HG02571 (cell line): ENCODE measurements around the gene DNAJC24.

Experiments used
- ATAC-seq: cut with Tn5 transposase; IDR thresholded peaks from one replicate; pipeline ENCODE4 v1.9.1; 2021; ENCODE audit warnings: mild to moderate bottlenecking, moderate library complexity; ENCODE audit not compliant: unreplicated experiment

Gene DNAJC24

GRCh38 chr11:31414338-31414737 lies 44.7 kb downstream of the DNAJC24 start:
- no peak for ATAC-seq

GRCh38 chr11:31415435-31415834 lies 45.8 kb downstream of the DNAJC24 start:
- ATAC-seq = no peak

- no peak for ATAC-seq
Observed at GRCh38 chr11:31417357-31417756, 47.7 kb downstream of the DNAJC24 start.

- no peak for ATAC-seq
Observed at GRCh38 chr11:31417816-31418215, 48.2 kb downstream of the DNAJC24 start.

- no peak for ATAC-seq
Observed at GRCh38 chr11:31419138-31419537, 49.5 kb downstream of the DNAJC24 start.

GRCh38 chr11:31419669-31420068 lies 50.0 kb downstream of the DNAJC24 start:
- ATAC-seq = no peak

GRCh38 chr11:31421820-31422219 lies 52.2 kb downstream of the DNAJC24 start:
- ATAC-seq = no peak

- ATAC-seq = no peak
Observed at GRCh38 chr11:31422703-31423102, 53.0 kb downstream of the DNAJC24 start.

GRCh38 chr11:31424652-31425051 lies 55.0 kb downstream of the DNAJC24 start:
- ATAC-seq = no peak

- no peak for ATAC-seq
Observed at GRCh38 chr11:31433851-31434250, 64.2 kb downstream of the DNAJC24 start.

GRCh38 chr11:31437742-31438435 lies 68.2 kb downstream of the DNAJC24 start:
- ATAC-seq = no peak

- no peak for ATAC-seq
Observed at GRCh38 chr11:31441296-31441695, 71.6 kb downstream of the DNAJC24 start.

GRCh38 chr11:31442086-31442485 lies 72.4 kb downstream of the DNAJC24 start:
- ATAC-seq = no peak

GRCh38 chr11:31443802-31444201 lies 74.1 kb downstream of the DNAJC24 start:
- no peak for ATAC-seq

- ATAC-seq = no peak
Observed at GRCh38 chr11:31445621-31446020, 76.0 kb downstream of the DNAJC24 start.

GRCh38 chr11:31449040-31449439 lies 79.4 kb downstream of the DNAJC24 start:
- no peak for ATAC-seq

- ATAC-seq = no peak
Observed at GRCh38 chr11:31450841-31451240, 81.2 kb downstream of the DNAJC24 start.

GRCh38 chr11:31455177-31455576 lies 85.5 kb downstream of the DNAJC24 start:
- no peak for ATAC-seq

- ATAC-seq = no peak
Observed at GRCh38 chr11:31464436-31464835, 94.8 kb downstream of the DNAJC24 start.

- no peak for ATAC-seq
Observed at GRCh38 chr11:31474083-31474482, 104.4 kb downstream of the DNAJC24 start.

- no peak for ATAC-seq
Observed at GRCh38 chr11:31477528-31478222, 108.0 kb downstream of the DNAJC24 start.

- no peak for ATAC-seq
Observed at GRCh38 chr11:31478223-31478590, 108.5 kb downstream of the DNAJC24 start.

- ATAC-seq = no peak
Observed at GRCh38 chr11:31479066-31479465, 109.4 kb downstream of the DNAJC24 start.
